Ishikawa (cell line): ENCODE measurements around the gene RELB.

Experiments used
- CEBPB ChIP-seq: IDR thresholded peaks from 2 replicates; pipeline ENCODE4 v1.6.1; 2012
- CREB1 ChIP-seq: IDR thresholded peaks from 2 replicates; pipeline ENCODE4 v1.6.1; 2012; ENCODE audit warnings: low read depth
- EGR1 ChIP-seq: IDR thresholded peaks from 2 replicates; pipeline ENCODE4 v1.6.1; 2012
- EP300 ChIP-seq: IDR thresholded peaks from 2 replicates; pipeline ENCODE4 v1.6.1; 2012; ENCODE audit warnings: borderline replicate concordance
- FOXM1 ChIP-seq: IDR thresholded peaks from 2 replicates; pipeline ENCODE4 v1.6.1; 2012; ENCODE audit warnings: low read depth, borderline replicate concordance
- NFIC ChIP-seq: IDR thresholded peaks from 2 replicates; pipeline ENCODE4 v1.6.1; 2012
- RAD21 ChIP-seq: IDR thresholded peaks from 2 replicates; pipeline ENCODE4 v1.6.1; 2012; ENCODE audit warnings: low read depth
- TAF1 ChIP-seq: IDR thresholded peaks from 2 replicates; pipeline ENCODE4 v1.6.1; 2012; ENCODE audit warnings: low read depth, mild to moderate bottlenecking
- TCF12 ChIP-seq: IDR thresholded peaks from 2 replicates; pipeline ENCODE4 v1.6.1; 2012; ENCODE audit warnings: low read depth
- TEAD4 ChIP-seq: IDR thresholded peaks from 2 replicates; pipeline ENCODE4 v1.6.1; 2012
- YY1 ChIP-seq: IDR thresholded peaks from 2 replicates; pipeline ENCODE4 v1.6.1; 2012; ENCODE audit warnings: low read depth
- ZBTB7A ChIP-seq: IDR thresholded peaks from 2 replicates; pipeline ENCODE4 v1.6.1; 2012; ENCODE audit warnings: low read depth
- TF ChIP-seq, protein P1 (sequence below): IDR thresholded peaks from 2 replicates; pipeline ENCODE4 v1.6.1; 2012
- TF ChIP-seq, protein P2 (sequence below): IDR thresholded peaks from 2 replicates; pipeline ENCODE4 v1.6.1; 2012; ENCODE audit warnings: low read depth, mild to moderate bottlenecking
- TF ChIP-seq, protein P3 (sequence below): IDR thresholded peaks from 2 replicates; pipeline ENCODE4 v1.6.1; 2012

RELB gene

DNA sequence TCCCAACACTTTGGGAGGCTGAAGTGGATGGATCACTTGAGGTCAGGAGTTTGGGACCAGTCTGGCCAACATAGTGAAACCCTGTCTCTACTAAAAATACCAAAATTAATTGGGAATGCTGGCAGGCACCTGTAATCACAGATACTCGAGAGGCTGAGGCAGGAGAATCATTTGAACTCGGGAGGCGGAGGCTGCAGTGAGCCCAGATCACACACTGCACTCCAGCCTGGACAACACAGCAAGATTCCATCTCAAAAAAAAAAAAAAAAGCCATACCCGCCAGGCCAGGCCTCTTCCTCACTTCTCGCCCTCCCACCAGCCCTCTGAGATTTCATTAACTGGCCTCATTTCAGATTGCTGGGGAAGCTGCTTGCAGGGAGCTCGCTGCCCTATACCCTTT, 7.7 kb upstream of the RELB start:
- no peak for TF ChIP-seq CREB1
- TF ChIP-seq EGR1 = no peak
- TF ChIP-seq, protein P1, sequence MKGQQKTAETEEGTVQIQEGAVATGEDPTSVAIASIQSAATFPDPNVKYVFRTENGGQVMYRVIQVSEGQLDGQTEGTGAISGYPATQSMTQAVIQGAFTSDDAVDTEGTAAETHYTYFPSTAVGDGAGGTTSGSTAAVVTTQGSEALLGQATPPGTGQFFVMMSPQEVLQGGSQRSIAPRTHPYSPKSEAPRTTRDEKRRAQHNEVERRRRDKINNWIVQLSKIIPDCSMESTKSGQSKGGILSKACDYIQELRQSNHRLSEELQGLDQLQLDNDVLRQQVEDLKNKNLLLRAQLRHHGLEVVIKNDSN = no peak
- TF ChIP-seq YY1 = no peak
- TF ChIP-seq NFIC = no peak
- no peak for TF ChIP-seq RAD21
- no peak for TF ChIP-seq TCF12
- TF ChIP-seq ZBTB7A = no peak
- TF ChIP-seq FOXM1 = no peak
- no peak for TF ChIP-seq TEAD4
- TF ChIP-seq, protein P2, sequence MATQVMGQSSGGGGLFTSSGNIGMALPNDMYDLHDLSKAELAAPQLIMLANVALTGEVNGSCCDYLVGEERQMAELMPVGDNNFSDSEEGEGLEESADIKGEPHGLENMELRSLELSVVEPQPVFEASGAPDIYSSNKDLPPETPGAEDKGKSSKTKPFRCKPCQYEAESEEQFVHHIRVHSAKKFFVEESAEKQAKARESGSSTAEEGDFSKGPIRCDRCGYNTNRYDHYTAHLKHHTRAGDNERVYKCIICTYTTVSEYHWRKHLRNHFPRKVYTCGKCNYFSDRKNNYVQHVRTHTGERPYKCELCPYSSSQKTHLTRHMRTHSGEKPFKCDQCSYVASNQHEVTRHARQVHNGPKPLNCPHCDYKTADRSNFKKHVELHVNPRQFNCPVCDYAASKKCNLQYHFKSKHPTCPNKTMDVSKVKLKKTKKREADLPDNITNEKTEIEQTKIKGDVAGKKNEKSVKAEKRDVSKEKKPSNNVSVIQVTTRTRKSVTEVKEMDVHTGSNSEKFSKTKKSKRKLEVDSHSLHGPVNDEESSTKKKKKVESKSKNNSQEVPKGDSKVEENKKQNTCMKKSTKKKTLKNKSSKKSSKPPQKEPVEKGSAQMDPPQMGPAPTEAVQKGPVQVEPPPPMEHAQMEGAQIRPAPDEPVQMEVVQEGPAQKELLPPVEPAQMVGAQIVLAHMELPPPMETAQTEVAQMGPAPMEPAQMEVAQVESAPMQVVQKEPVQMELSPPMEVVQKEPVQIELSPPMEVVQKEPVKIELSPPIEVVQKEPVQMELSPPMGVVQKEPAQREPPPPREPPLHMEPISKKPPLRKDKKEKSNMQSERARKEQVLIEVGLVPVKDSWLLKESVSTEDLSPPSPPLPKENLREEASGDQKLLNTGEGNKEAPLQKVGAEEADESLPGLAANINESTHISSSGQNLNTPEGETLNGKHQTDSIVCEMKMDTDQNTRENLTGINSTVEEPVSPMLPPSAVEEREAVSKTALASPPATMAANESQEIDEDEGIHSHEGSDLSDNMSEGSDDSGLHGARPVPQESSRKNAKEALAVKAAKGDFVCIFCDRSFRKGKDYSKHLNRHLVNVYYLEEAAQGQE = no peak
- no peak for TF ChIP-seq TAF1
- no peak for TF ChIP-seq EP300
- TF ChIP-seq, protein P3, sequence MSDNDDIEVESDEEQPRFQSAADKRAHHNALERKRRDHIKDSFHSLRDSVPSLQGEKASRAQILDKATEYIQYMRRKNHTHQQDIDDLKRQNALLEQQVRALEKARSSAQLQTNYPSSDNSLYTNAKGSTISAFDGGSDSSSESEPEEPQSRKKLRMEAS = no peak
- TF ChIP-seq CEBPB = no peak

- TF ChIP-seq RAD21 = no peak
- no peak for TF ChIP-seq CEBPB
- TF ChIP-seq, protein P3 = no peak
- TF ChIP-seq NFIC = no peak
- TF ChIP-seq EGR1 = no peak
- TF ChIP-seq CREB1 = no peak
- no peak for TF ChIP-seq EP300
- TF ChIP-seq ZBTB7A = no peak
- TF ChIP-seq, protein P1 = no peak
- no peak for TF ChIP-seq TCF12
- TF ChIP-seq TEAD4 = no peak
- no peak for TF ChIP-seq FOXM1
- no peak for TF ChIP-seq TAF1
- no peak for TF ChIP-seq YY1
- TF ChIP-seq, protein P2 = no peak
Observed at GRCh38 chr19:44993926-44994537, 7.2 kb upstream of the RELB start.

- TF ChIP-seq, protein P3 = no peak
- TF ChIP-seq, protein P1 = no peak
- TF ChIP-seq EGR1 (no peak), CEBPB (no peak), FOXM1 (no peak), CREB1 (no peak), NFIC (no peak), TAF1 (no peak), EP300 (no peak), YY1 (no peak), RAD21 (no peak), ZBTB7A (no peak), TCF12 (no peak), TEAD4 (no peak)
- TF ChIP-seq, protein P2 = no peak
Observed at GRCh38 chr19:44998025-44998424, 3.2 kb upstream of the RELB start.
